Prostate gland (tissue), 2 donors: ENCODE measurements around the gene POLK. TPM values are rescaled to one million over a fixed set of nuclear protein-coding genes. Genes with fewer than 3 reads are reported as not detected.
"Not testable (repeated sequence)": the region's sequence is repeated elsewhere in the genome, so short reads cannot be mapped to it uniquely, and the experiment has no call there.

ENCODE experiments used
- DNase-seq: peaks from one replicate; pipeline ENCODE4 v3.0.0-alpha.2; 2019; ENCODE audit warnings: low spot score
- H3K27ac ChIP-seq, 2 donors: fragments of 200-600 bp; sonication (generic); 2 replicates each; pipeline ENCODE4 v1.5.1; 2017 to 2019
- H3K27me3 ChIP-seq: fragments of 200-600 bp; sonication (generic); replicated peaks from 2 replicates; pipeline ENCODE4 v1.5.1; 2019; ENCODE audit not compliant: insufficient read depth
- H3K36me3 ChIP-seq, 2 donors: fragments of 200-600 bp; sonication (generic); 1 replicate in 1 of 2; 2 replicates in 1 of 2; pipeline versions ENCODE4 v1.5.1 to v1.8.1; 2017 to 2019
- H3K4me1 ChIP-seq: fragments of 200-600 bp; sonication (generic); replicated peaks from 2 replicates; pipeline ENCODE4 v1.5.1; 2019
- H3K4me3 ChIP-seq, 2 donors: fragments of 200-600 bp; sonication (generic); 2 replicates each; pipeline ENCODE4 v1.5.1; 2017 to 2019
- H3K9me3 ChIP-seq: fragments of 200-600 bp; sonication (generic); 2 replicates; pipeline ENCODE4 v1.5.1; 2017
- CTCF ChIP-seq, 4 experiments: fragments of 200-600 bp in 2 of 4; fragments of 450-650 bp in 2 of 4; sonication (generic) in 2 of 4; IDR thresholded peaks; 1 replicate in 3 of 4; 2 replicates in 1 of 4; pipeline ENCODE4 v1.5.1; 2016 to 2019; ENCODE audit warnings: antibody characterized with exemption in 4 of 4, mild to moderate bottlenecking in 2 of 4, moderate library complexity in 2 of 4
- POLR2A ChIP-seq: fragments of 450-650 bp; IDR thresholded peaks from one replicate; pipeline ENCODE4 v1.6.1; 2016; ENCODE audit warnings: antibody characterized with exemption, mild to moderate bottlenecking
- POLR2AphosphoS5 ChIP-seq: sonication (generic); formaldehyde crosslinking; IDR thresholded peaks from one replicate; pipeline ENCODE4 v1.6.1; 2017; ENCODE audit warnings: antibody characterized with exemption
- WGBS: methylation state at CpG from one replicate; pipeline ENCODE4 v1.1.5; 2018; 5-methylcytosine and 5-hydroxymethylcytosine counted together
- intact Hi-C: fragments of 100-400 bp; cut with DNase I; formaldehyde crosslinking; loops from one replicate; pipeline ENCODE4 v1.14.2; 2022
- total RNA-seq, 2 donors: library from RNA; depleted of rRNA; stranded (reverse); fragments of >200 nt; gene quantifications; one replicate each; pipeline ENCODE4 v1.1.0, GENCODE V29; 2016

Gene POLK
- total RNA-seq, 2 donors from 2014 or later = 28.4 to 33.6 TPM

GRCh38 chr5:75603371-75603770 is 91.7 kb downstream of the POLK start:
- intact Hi-C loops = no loop called here
- no peak overlapping the region for H3K4me3 ChIP-seq
- TF ChIP-seq POLR2AphosphoS5 (no peak), CTCF (IDR thresholded peaks at IDR 0.05) (no peak), POLR2A (no peak)
- H3K27me3 ChIP-seq = no peaks in the 10 kb centered on the region
- H3K9me3 ChIP-seq = no peaks in the 10 kb centered on the region
- no peak overlapping the region for H3K27ac ChIP-seq
- no peaks in the 10 kb centered on the region for H3K4me1 ChIP-seq
- DNase-seq = no peak
- no peaks in the 10 kb centered on the region for H3K36me3 ChIP-seq

- H3K27me3 ChIP-seq = no peaks in the 10 kb centered on the region
- H3K9me3 ChIP-seq = no peaks in the 10 kb centered on the region
- intact Hi-C loops = no loop called here
- 81% methylated on average over 2 of the region's 2 CpGs for WGBS
- no peaks in the 10 kb centered on the region for H3K36me3 ChIP-seq
- no peaks in the 10 kb centered on the region for H3K4me1 ChIP-seq
- no peak overlapping the region for H3K27ac ChIP-seq
- no peak for DNase-seq
- no peak overlapping the region for H3K4me3 ChIP-seq
- TF ChIP-seq POLR2A = no peak
- TF ChIP-seq CTCF (IDR thresholded peaks at IDR 0.05) = no peak
- TF ChIP-seq POLR2AphosphoS5 = no peak
These were observed 92.1 kb downstream of the POLK start for GRCh38 chr5:75603821-75604220.

GRCh38 chr5:75607341-75607740 is 95.7 kb downstream of the POLK start:
- H3K36me3 ChIP-seq, H3K4me1 ChIP-seq, H3K27me3 ChIP-seq, intact Hi-C loops, H3K27ac ChIP-seq, H3K9me3 ChIP-seq, DNase-seq, H3K4me3 ChIP-seq: not testable (repeated sequence)
- 91% methylated on average over 5 of the region's 5 CpGs for WGBS

GRCh38 chr5:75608870-75609269 is 97.2 kb downstream of the POLK start:
- Histone ChIP-seq H3K4me1 (no peaks in the 10 kb centered on the region), H3K27ac (no peak overlapping the region), H3K9me3 (no peaks in the 10 kb centered on the region), H3K36me3 (no peaks in the 10 kb centered on the region), H3K27me3 (no peaks in the 10 kb centered on the region), H3K4me3 (no peak overlapping the region)
- intact Hi-C loops = no loop called here
- TF ChIP-seq POLR2A (no peak), CTCF (IDR thresholded peaks at IDR 0.05) (no peak), POLR2AphosphoS5 (no peak)
- DNase-seq = no peak
- 94% methylated on average over 1 of the region's 1 CpG for WGBS

GRCh38 chr5:75610201-75610600 is 98.5 kb downstream of the POLK start:
- no peak for TF ChIP-seq POLR2AphosphoS5
- no peak for TF ChIP-seq POLR2A
- TF ChIP-seq CTCF (IDR thresholded peaks at IDR 0.05) = no peak
- H3K27ac ChIP-seq = no peak overlapping the region
- WGBS = 90% methylated on average over 5 of the region's 5 CpGs

GRCh38 chr5:75610859-75611310 is 99.2 kb downstream of the POLK start:
- H3K9me3 ChIP-seq, H3K36me3 ChIP-seq, H3K27me3 ChIP-seq, H3K4me1 ChIP-seq, DNase-seq, intact Hi-C loops: not testable (repeated sequence)
- H3K4me3 ChIP-seq = peak overlapping the region; percentile 46 to 50
- 16% methylated on average over 11 of the region's 11 CpGs for WGBS
- H3K27ac ChIP-seq = peak overlapping the region; percentile 73 to 82

More at GRCh38 chr5:75610201-75610600, 98.5 kb downstream of the POLK start:
- H3K4me1 ChIP-seq = no peaks in the 10 kb centered on the region
- H3K36me3 ChIP-seq = no peaks in the 10 kb centered on the region
- H3K4me3 ChIP-seq = no peak overlapping the region
- no peaks in the 10 kb centered on the region for H3K9me3 ChIP-seq
- DNase-seq = no peak
- no peaks in the 10 kb centered on the region for H3K27me3 ChIP-seq
- intact Hi-C loops = no loop called here
